Astrocyte (in vitro differentiated cells and primary cell): ENCODE data around the gene GPC5. TPM values are rescaled to one million over a fixed set of nuclear protein-coding genes. Genes with fewer than 3 reads are reported as not detected.

ENCODE experiments used
- DNase-seq: peaks from one replicate; pipeline ENCODE4 v3.0.0-alpha.2; 2010; ENCODE audit warnings: low read depth
- FAIRE-seq: peaks from 2 replicates; lab custom pipeline; 2011; peaks lifted over from hg19 to GRCh38; lab: Jason Lieb, UNC
- H2AFZ ChIP-seq: 2 replicates; pipeline ENCODE4 v1.6.0; 2012; ENCODE audit warnings: low read depth, low read length, inconsistent platforms
- H3K27ac ChIP-seq: 2 replicates; pipeline ENCODE4 v1.5.1; 2011; ENCODE audit warnings: low read depth, low read length, inconsistent platforms
- H3K27me3 ChIP-seq: 2 replicates; pipeline ENCODE4 v1.6.0; 2011; ENCODE audit warnings: low read length, inconsistent platforms; ENCODE audit not compliant: insufficient read depth
- H3K36me3 ChIP-seq: 2 replicates; pipeline ENCODE4 v1.5.1; 2011; ENCODE audit warnings: low read length, inconsistent platforms; ENCODE audit not compliant: insufficient read depth
- H3K4me1 ChIP-seq: 2 replicates; pipeline ENCODE4 v1.5.1; 2011; ENCODE audit warnings: low read length, inconsistent platforms; ENCODE audit not compliant: insufficient read depth
- H3K4me2 ChIP-seq: 2 replicates; pipeline ENCODE4 v1.6.0; 2012; ENCODE audit warnings: low read length, inconsistent platforms
- H3K4me3 ChIP-seq: 2 replicates; pipeline ENCODE4 v1.5.1; 2011; ENCODE audit warnings: low read depth, mild to moderate bottlenecking, low read length, inconsistent platforms; ENCODE audit not compliant: insufficient read depth
- H3K79me2 ChIP-seq: 2 replicates; pipeline ENCODE4 v1.6.0; 2012; ENCODE audit warnings: mild to moderate bottlenecking, low read length, inconsistent platforms; ENCODE audit not compliant: insufficient read depth
- H3K9ac ChIP-seq: 2 replicates; pipeline ENCODE4 v1.6.0; 2012; ENCODE audit warnings: mild to moderate bottlenecking, low read length, inconsistent platforms
- H3K9me3 ChIP-seq: 2 replicates; pipeline ENCODE4 v1.5.1; 2012; ENCODE audit warnings: low read depth, mild to moderate bottlenecking, low read length, inconsistent platforms; ENCODE audit not compliant: insufficient read depth
- H4K20me1 ChIP-seq: 2 replicates; pipeline ENCODE4 v1.6.0; 2012; ENCODE audit warnings: low read length, inconsistent platforms; ENCODE audit not compliant: insufficient read depth
- H3K27ac Mint-ChIP-seq: one replicate; pipeline ENCODE4 v1.8.0; 2021; ENCODE audit warnings: mild to moderate bottlenecking, mixed read lengths; ENCODE audit not compliant: unreplicated experiment
- H3K27me3 Mint-ChIP-seq: one replicate; pipeline ENCODE4 v1.8.0; 2021; ENCODE audit warnings: low read depth, mixed read lengths; ENCODE audit not compliant: unreplicated experiment
- H3K36me3 Mint-ChIP-seq: one replicate; pipeline ENCODE4 v1.8.0; 2021; ENCODE audit warnings: low read depth, mixed read lengths; ENCODE audit not compliant: unreplicated experiment
- H3K4me1 Mint-ChIP-seq: one replicate; pipeline ENCODE4 v1.8.0; 2021; ENCODE audit warnings: low read depth, mixed read lengths; ENCODE audit not compliant: unreplicated experiment
- H3K4me3 Mint-ChIP-seq: one replicate; pipeline ENCODE4 v1.8.0; 2021; ENCODE audit warnings: mild to moderate bottlenecking, moderate library complexity, mixed read lengths; ENCODE audit not compliant: unreplicated experiment
- H3K9me3 Mint-ChIP-seq: one replicate; pipeline ENCODE4 v1.8.0; 2021; ENCODE audit warnings: mild to moderate bottlenecking, mixed read lengths; ENCODE audit not compliant: unreplicated experiment
- EZH2 ChIP-seq: IDR thresholded peaks from 2 replicates; pipeline ENCODE4 v1.6.1; 2012; ENCODE audit warnings: mild to moderate bottlenecking, low read length, inconsistent platforms; ENCODE audit not compliant: insufficient read depth
- total RNA-seq: library from RNA; stranded (reverse); gene quantifications from 2 replicates; pipeline ENCODE4 v1.2.1, GENCODE V29; 2021
- TF ChIP-seq, protein P1 (sequence below): IDR thresholded peaks from 2 replicates; pipeline ENCODE4 v1.5.1; 2011; ENCODE audit warnings: low read depth, mild to moderate bottlenecking, inconsistent platforms, low read length, moderate library complexity; ENCODE audit not compliant: insufficient read depth

GPC5 gene
- total RNA-seq, 1 donor from 2014 or later = 1.1 TPM

DNA sequence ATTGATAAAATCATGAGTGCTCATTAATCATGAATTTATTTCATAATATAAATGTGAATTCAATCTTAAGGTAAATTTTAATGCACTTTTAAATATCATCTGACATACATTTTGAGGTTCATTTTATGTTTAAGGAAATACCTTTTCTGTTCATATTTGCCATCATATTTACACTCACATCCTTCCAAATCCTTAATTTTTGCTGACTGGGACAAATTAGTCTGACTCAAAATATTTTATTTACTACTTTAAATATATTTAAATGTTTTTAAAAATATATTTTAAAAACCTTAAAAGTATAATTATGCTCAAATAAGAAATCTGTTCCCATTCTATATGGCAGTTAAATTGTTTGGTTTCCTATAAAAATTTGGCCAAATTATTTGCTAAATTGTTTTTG is 438.1 kb downstream of the GPC5 start:
- Mint-ChIP-seq H3K27me3 (no peaks in the 10 kb centered on the region), H3K4me1 (no peaks in the 10 kb centered on the region), H3K4me3 (no peak overlapping the region), H3K27ac (no peak overlapping the region), H3K9me3 (no peaks in the 10 kb centered on the region), H3K36me3 (no peaks in the 10 kb centered on the region)
- H3K27me3 ChIP-seq = no peaks in the 10 kb centered on the region
- no peak overlapping the region for H3K4me2 ChIP-seq
- H3K27ac ChIP-seq = no peak overlapping the region
- no peaks in the 10 kb centered on the region for H3K79me2 ChIP-seq
- H3K4me1 ChIP-seq = no peaks in the 10 kb centered on the region
- H3K4me3 ChIP-seq = no peak overlapping the region
- FAIRE-seq (no peak), DNase-seq (no peak)
- TF ChIP-seq, protein P1, sequence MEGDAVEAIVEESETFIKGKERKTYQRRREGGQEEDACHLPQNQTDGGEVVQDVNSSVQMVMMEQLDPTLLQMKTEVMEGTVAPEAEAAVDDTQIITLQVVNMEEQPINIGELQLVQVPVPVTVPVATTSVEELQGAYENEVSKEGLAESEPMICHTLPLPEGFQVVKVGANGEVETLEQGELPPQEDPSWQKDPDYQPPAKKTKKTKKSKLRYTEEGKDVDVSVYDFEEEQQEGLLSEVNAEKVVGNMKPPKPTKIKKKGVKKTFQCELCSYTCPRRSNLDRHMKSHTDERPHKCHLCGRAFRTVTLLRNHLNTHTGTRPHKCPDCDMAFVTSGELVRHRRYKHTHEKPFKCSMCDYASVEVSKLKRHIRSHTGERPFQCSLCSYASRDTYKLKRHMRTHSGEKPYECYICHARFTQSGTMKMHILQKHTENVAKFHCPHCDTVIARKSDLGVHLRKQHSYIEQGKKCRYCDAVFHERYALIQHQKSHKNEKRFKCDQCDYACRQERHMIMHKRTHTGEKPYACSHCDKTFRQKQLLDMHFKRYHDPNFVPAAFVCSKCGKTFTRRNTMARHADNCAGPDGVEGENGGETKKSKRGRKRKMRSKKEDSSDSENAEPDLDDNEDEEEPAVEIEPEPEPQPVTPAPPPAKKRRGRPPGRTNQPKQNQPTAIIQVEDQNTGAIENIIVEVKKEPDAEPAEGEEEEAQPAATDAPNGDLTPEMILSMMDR = no peak
- TF ChIP-seq EZH2 = no peak
- no peak overlapping the region for H2AFZ ChIP-seq
- H3K9me3 ChIP-seq = no peaks in the 10 kb centered on the region
- H4K20me1 ChIP-seq = no peaks in the 10 kb centered on the region
- no peaks in the 10 kb centered on the region for H3K36me3 ChIP-seq
- H3K9ac ChIP-seq = no peak overlapping the region

DNA sequence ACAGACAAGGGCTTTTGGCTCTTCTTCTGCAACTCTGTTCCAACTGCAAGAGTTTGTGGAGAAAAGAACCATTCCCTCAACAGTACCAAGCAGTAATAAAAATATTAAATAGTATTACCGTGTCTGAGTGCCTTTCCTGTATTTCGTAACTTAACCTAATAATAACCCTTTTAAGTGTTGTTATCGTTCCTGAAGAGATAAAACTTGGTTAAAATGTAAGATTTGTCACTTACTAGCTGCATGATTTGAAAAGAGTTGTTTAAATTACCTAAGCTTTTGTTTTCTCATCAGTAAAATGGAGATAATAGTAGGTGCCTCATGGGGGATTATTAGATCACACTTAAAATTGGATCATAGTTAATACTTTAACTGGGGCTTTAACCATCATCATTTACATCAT is 447.2 kb downstream of the GPC5 start:
- FAIRE-seq = no peak
- H3K79me2 ChIP-seq = no peaks in the 10 kb centered on the region
- no peak for TF ChIP-seq EZH2
- TF ChIP-seq, protein P1 = no peak
- H3K4me3 Mint-ChIP-seq = no peak overlapping the region
- no peaks in the 10 kb centered on the region for H3K9me3 ChIP-seq
- no peak overlapping the region for H3K27ac Mint-ChIP-seq
- no peaks in the 10 kb centered on the region for H3K27me3 Mint-ChIP-seq
- no peaks in the 10 kb centered on the region for H3K4me1 ChIP-seq
- no peak for DNase-seq
- no peaks in the 10 kb centered on the region for H3K4me1 Mint-ChIP-seq
- no peaks in the 10 kb centered on the region for H3K36me3 ChIP-seq
- no peak overlapping the region for H3K4me2 ChIP-seq
- no peak overlapping the region for H3K4me3 ChIP-seq
- no peaks in the 10 kb centered on the region for H3K36me3 Mint-ChIP-seq
- no peaks in the 10 kb centered on the region for H3K9me3 Mint-ChIP-seq
- H2AFZ ChIP-seq = no peak overlapping the region
- no peaks in the 10 kb centered on the region for H4K20me1 ChIP-seq
- no peak overlapping the region for H3K9ac ChIP-seq
- H3K27ac ChIP-seq = no peak overlapping the region
- H3K27me3 ChIP-seq = no peaks in the 10 kb centered on the region

DNA sequence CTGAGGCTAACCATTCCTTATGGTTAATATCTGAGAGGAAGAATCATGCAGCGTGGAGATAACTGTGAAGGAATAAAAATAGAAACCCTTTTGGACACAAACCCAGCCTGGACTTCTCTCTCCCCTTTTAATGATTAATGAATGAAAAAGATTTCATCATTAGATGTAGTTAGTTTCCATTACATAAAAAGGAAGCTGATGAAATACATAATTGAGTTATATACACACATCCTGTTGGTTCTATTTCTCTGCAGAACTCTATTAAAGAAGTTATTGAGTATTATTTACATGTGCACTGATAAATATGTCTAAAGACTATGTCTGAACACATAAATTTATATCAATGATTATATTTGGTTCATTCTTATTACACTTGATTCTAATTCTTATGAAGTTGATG is 465.3 kb downstream of the GPC5 start:
- Mint-ChIP-seq H3K36me3 (no peaks in the 10 kb centered on the region), H3K9me3 (no peaks in the 10 kb centered on the region), H3K4me1 (no peaks in the 10 kb centered on the region), H3K4me3 (no peak overlapping the region), H3K27ac (no peak overlapping the region), H3K27me3 (no peaks in the 10 kb centered on the region)
- H3K27ac ChIP-seq = no peak overlapping the region
- H3K9me3 ChIP-seq = no peaks in the 10 kb centered on the region
- H3K9ac ChIP-seq = no peak overlapping the region
- H3K36me3 ChIP-seq = no peaks in the 10 kb centered on the region
- no peak overlapping the region for H2AFZ ChIP-seq
- no peak for DNase-seq
- TF ChIP-seq, protein P1 = no peak
- TF ChIP-seq EZH2 = no peak
- H4K20me1 ChIP-seq = no peaks in the 10 kb centered on the region
- no peaks in the 10 kb centered on the region for H3K4me1 ChIP-seq
- no peaks in the 10 kb centered on the region for H3K27me3 ChIP-seq
- H3K4me2 ChIP-seq = no peak overlapping the region
- no peak overlapping the region for H3K4me3 ChIP-seq
- FAIRE-seq = no peak
- no peaks in the 10 kb centered on the region for H3K79me2 ChIP-seq
